Measurements from ENCODE around the gene ETDB.

Gene ETDB

DNA sequence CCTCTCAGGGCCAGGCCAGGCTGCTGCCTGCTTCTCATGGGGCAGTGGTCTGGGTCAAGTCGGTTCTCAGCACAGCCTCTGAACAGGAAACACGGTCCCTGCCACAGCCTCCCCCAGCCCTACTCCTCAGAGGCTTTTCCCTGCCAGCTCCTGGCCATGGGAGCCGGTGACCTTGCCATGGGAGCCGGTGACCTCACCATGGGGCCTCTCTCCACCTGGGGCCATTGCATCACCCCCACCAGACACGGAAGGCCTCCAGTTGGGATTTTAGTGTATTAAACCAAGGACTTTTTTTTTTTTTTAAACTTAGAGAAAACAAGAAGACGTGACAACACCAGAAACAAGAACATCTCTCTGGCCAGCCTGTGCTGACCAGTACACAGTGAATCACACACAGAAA is 25.6 kb downstream of the ETDB start (continued):
- TF ChIP-seq, protein P1, sequence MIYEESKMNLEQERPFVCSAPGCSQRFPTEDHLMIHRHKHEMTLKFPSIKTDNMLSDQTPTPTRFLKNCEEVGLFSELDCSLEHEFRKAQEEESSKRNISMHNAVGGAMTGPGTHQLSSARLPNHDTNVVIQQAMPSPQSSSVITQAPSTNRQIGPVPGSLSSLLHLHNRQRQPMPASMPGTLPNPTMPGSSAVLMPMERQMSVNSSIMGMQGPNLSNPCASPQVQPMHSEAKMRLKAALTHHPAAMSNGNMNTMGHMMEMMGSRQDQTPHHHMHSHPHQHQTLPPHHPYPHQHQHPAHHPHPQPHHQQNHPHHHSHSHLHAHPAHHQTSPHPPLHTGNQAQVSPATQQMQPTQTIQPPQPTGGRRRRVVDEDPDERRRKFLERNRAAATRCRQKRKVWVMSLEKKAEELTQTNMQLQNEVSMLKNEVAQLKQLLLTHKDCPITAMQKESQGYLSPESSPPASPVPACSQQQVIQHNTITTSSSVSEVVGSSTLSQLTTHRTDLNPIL (CRISPR knock-in tag; IDR thresholded peaks at IDR 0.05; ENCODE audit: low read depth): no peak
- TF ChIP-seq CSDC2 (CRISPR knock-in tag; IDR thresholded peaks at IDR 0.05) (no peak), ZNF70 (CRISPR knock-in tag; IDR thresholded peaks at IDR 0.05) (no peak), ZFP3 (CRISPR knock-in tag; IDR thresholded peaks at IDR 0.05) (no peak), RARB (CRISPR knock-in tag; IDR thresholded peaks at IDR 0.05) (no peak)
- TF ChIP-seq, protein P2, sequence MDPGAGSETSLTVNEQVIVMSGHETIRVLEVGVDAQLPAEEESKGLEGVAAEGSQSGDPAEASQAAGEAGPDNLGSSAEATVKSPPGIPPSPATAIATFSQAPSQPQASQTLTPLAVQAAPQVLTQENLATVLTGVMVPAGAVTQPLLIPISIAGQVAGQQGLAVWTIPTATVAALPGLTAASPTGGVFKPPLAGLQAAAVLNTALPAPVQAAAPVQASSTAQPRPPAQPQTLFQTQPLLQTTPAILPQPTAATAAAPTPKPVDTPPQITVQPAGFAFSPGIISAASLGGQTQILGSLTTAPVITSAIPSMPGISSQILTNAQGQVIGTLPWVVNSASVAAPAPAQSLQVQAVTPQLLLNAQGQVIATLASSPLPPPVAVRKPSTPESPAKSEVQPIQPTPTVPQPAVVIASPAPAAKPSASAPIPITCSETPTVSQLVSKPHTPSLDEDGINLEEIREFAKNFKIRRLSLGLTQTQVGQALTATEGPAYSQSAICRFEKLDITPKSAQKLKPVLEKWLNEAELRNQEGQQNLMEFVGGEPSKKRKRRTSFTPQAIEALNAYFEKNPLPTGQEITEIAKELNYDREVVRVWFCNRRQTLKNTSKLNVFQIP (CRISPR knock-in tag; IDR thresholded peaks at IDR 0.05; ENCODE audit: borderline replicate concordance, low read depth): no peak
- TF ChIP-seq, protein P3, sequence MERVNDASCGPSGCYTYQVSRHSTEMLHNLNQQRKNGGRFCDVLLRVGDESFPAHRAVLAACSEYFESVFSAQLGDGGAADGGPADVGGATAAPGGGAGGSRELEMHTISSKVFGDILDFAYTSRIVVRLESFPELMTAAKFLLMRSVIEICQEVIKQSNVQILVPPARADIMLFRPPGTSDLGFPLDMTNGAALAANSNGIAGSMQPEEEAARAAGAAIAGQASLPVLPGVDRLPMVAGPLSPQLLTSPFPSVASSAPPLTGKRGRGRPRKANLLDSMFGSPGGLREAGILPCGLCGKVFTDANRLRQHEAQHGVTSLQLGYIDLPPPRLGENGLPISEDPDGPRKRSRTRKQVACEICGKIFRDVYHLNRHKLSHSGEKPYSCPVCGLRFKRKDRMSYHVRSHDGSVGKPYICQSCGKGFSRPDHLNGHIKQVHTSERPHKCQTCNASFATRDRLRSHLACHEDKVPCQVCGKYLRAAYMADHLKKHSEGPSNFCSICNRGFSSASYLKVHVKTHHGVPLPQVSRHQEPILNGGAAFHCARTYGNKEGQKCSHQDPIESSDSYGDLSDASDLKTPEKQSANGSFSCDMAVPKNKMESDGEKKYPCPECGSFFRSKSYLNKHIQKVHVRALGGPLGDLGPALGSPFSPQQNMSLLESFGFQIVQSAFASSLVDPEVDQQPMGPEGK (CRISPR knock-in tag; IDR thresholded peaks at IDR 0.05; ENCODE audit: borderline replicate concordance): no peak

DNA sequence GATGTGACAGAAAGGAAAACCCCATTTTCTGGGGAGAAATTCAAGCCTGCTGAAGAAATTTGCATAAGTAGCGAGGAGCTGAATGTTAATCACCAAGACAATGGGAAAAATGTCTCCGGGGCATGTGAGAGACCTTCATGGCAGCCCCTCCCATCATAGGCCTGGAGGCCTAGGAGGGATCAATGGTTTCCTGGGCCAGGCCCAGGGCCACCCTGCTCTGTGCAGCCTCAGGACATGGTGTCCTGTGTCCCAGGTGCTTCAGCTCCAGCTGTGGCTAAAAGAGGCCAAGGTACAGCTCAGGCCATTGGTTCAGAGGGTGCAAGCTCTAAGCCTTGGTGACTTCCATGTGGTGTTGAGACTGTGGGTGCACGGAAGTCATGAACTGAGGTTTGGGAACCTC is 31.2 kb downstream of the ETDB start:
- TF ChIP-seq BACH2 (CRISPR knock-in tag; IDR thresholded peaks at IDR 0.05; ENCODE audit: borderline replicate concordance) (no peak), RARB (CRISPR knock-in tag; IDR thresholded peaks at IDR 0.05) (no peak), SNAI2 (CRISPR knock-in tag; IDR thresholded peaks at IDR 0.05) (no peak), CSDC2 (CRISPR knock-in tag; IDR thresholded peaks at IDR 0.05) (no peak), PPARA (CRISPR knock-in tag; IDR thresholded peaks at IDR 0.05; ENCODE audit: borderline replicate concordance) (no peak)
- TF ChIP-seq, protein P3 (CRISPR knock-in tag; IDR thresholded peaks at IDR 0.05; ENCODE audit: borderline replicate concordance): no peak
- TF ChIP-seq, protein P4, sequence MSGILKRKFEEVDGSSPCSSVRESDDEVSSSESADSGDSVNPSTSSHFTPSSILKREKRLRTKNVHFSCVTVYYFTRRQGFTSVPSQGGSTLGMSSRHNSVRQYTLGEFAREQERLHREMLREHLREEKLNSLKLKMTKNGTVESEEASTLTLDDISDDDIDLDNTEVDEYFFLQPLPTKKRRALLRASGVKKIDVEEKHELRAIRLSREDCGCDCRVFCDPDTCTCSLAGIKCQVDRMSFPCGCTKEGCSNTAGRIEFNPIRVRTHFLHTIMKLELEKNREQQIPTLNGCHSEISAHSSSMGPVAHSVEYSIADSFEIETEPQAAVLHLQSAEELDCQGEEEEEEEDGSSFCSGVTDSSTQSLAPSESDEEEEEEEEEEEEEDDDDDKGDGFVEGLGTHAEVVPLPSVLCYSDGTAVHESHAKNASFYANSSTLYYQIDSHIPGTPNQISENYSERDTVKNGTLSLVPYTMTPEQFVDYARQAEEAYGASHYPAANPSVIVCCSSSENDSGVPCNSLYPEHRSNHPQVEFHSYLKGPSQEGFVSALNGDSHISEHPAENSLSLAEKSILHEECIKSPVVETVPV (CRISPR knock-in tag; IDR thresholded peaks at IDR 0.05): no peak
- ATAC-seq: no peak

DNA sequence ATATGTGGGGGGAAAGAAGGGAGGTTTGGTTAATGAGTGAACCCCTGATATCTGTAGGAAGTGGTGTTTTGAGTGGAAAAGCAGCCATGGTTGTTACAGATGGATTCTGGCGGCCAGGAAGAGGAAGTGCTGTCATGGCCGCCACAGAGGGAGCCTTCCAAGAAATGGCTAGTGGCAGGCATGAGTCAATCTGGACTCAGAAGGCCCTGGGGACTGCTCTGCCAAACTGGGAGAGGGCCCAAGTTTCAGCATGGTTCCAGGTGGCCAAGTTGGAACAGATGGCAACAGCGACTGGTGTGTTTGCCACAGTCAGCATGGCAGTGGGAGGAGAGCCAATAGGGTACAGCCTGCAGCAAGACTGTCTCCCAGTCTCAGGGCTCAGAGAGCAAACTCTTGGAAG is 32.5 kb downstream of the ETDB start:
- ATAC-seq: no peak
- TF ChIP-seq SNAI2 (CRISPR knock-in tag; IDR thresholded peaks at IDR 0.05) (no peak), PPARA (CRISPR knock-in tag; IDR thresholded peaks at IDR 0.05; ENCODE audit: borderline replicate concordance) (no peak), TCF4 (CRISPR knock-in tag; IDR thresholded peaks at IDR 0.05; ENCODE audit: borderline replicate concordance) (no peak)
- TF ChIP-seq, protein P2 (CRISPR knock-in tag; IDR thresholded peaks at IDR 0.05; ENCODE audit: borderline replicate concordance, low read depth): no peak

DNA sequence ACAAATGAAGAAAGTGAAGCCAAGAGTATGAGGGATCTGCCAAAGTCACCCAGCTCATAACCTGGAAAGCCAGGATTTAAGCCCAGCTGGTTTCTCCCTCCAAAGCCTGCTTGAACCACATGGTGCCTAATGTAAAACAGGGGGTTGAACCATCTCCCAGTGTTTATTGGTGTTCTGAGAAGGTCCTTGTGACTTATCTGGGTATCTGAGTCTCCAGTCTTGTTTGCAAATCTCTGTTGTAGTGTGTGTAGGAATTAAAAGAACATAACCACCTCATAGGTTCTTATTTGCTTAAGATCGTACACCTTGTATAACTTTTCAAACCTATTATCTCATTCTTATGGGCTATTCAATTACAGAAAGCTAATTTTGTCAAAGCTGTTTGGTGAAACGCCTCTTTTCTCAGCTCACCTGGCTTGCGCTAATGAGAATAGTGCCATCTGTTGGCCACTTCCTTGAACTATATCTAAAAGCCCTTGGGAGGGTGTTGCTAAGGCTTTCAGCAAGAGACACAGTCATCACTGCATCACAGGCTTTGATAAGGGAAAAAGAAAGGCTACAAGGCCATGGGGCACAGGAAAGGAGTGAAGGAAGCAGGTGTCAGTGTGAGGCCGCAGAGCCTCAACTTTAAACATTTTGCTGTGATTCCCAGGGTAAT is 34.0 kb downstream of the ETDB start:
- peak; percentile 96 for ATAC-seq
- TF ChIP-seq BACH2 (CRISPR knock-in tag; IDR thresholded peaks at IDR 0.05; ENCODE audit: borderline replicate concordance): no peak
- no peak for TF ChIP-seq RARB (CRISPR knock-in tag; IDR thresholded peaks at IDR 0.05)
- TF ChIP-seq TCF4 (CRISPR knock-in tag; IDR thresholded peaks at IDR 0.05; ENCODE audit: borderline replicate concordance): no peak
- TF ChIP-seq, protein P3 (CRISPR knock-in tag; IDR thresholded peaks at IDR 0.05; ENCODE audit: borderline replicate concordance): no peak
- no peak for TF ChIP-seq ZNF8 (CRISPR knock-in tag; IDR thresholded peaks at IDR 0.05)
- TF ChIP-seq, protein P4 (CRISPR knock-in tag; IDR thresholded peaks at IDR 0.05): no peak
- no peak for TF ChIP-seq ZC3H10 (CRISPR knock-in tag; IDR thresholded peaks at IDR 0.05)
- TF ChIP-seq ESRRG (CRISPR knock-in tag; IDR thresholded peaks at IDR 0.05): no peak
- no peak for TF ChIP-seq OSR1 (CRISPR knock-in tag; IDR thresholded peaks at IDR 0.05)
- no peak for TF ChIP-seq ZFP30 (CRISPR knock-in tag; IDR thresholded peaks at IDR 0.05)
- TF ChIP-seq CSDC2 (CRISPR knock-in tag; IDR thresholded peaks at IDR 0.05): no peak
- TF ChIP-seq, protein P2 (CRISPR knock-in tag; IDR thresholded peaks at IDR 0.05; ENCODE audit: borderline replicate concordance, low read depth): no peak
- no peak for TF ChIP-seq SNAI2 (CRISPR knock-in tag; IDR thresholded peaks at IDR 0.05)
- no peak for TF ChIP-seq ARNTL (CRISPR knock-in tag; IDR thresholded peaks at IDR 0.05; ENCODE audit: borderline replicate concordance, low read depth)

Data from SK-N-SH treated with all-trans-retinoic acid at 6 μM for 48 hours (cell line).